Subcutaneous adipose tissue (tissue), 4 donors: ENCODE results near the gene PRAC1. TPM values are rescaled to one million over a fixed set of nuclear protein-coding genes. Genes with fewer than 3 reads are reported as not detected.

Source experiments
- CTCF ChIP-seq: fragments of 450-650 bp; IDR thresholded peaks from one replicate; pipeline ENCODE4 v1.5.1; 2016; ENCODE audit warnings: low read depth, mild to moderate bottlenecking, control low read depth, antibody characterized with exemption, moderate library complexity
- total RNA-seq, 4 donors: library from RNA; depleted of rRNA; stranded (reverse); fragments of >200 nt; gene quantifications; one replicate each; pipeline ENCODE4 v1.1.0, GENCODE V29; 2016

The PRAC1 gene
- total RNA-seq, 4 donors from 2014 or later, result not detected

GRCh38 chr17:48723423-48724250 is 1.3 kb upstream of the PRAC1 start:
- TF ChIP-seq CTCF, result no peak

- TF ChIP-seq CTCF, result no peak
Measured at GRCh38 chr17:48722915-48723422, 651 bp upstream of the PRAC1 start, which contains the start of gene PRAC2. TSS of gene PRAC2 (plus strand) at chr17:48723185. CDS start at chr17:48724411, 1,226 bp downstream.

- no peak for TF ChIP-seq CTCF
Measured at GRCh38 chr17:48721009-48721402, 1.3 kb downstream of the PRAC1 start.

- TF ChIP-seq CTCF, result no peak
Measured at GRCh38 chr17:48720266-48721008, 1.9 kb downstream of the PRAC1 start.

GRCh38 chr17:48719642-48720265 is 2.6 kb downstream of the PRAC1 start:
- no peak for TF ChIP-seq CTCF

GRCh38 chr17:48718761-48719641 is 3.3 kb downstream of the PRAC1 start:
- no peak for TF ChIP-seq CTCF
